SIG-M5 treated with dmso at 0.1 percent for 504 hours (cell line): Measurements from ENCODE around the gene ARIH2.
"Not testable (repeated sequence)": the region's sequence is repeated elsewhere in the genome, so short reads cannot be mapped to it uniquely, and the experiment has no call there.

Experiments used
- DNase-seq: peaks from one replicate; lab custom pipeline; 2025; ENCODE audit not compliant: unreplicated experiment; lab: John Stamatoyannopoulos, UW

ARIH2 gene

GRCh38 chr3:49001155-49001554, 82.5 kb downstream of the ARIH2 start:
- no peak for DNase-seq

- no peak for DNase-seq
These were observed 86.0 kb downstream of the ARIH2 start for GRCh38 chr3:49004352-49005302.

DNA sequence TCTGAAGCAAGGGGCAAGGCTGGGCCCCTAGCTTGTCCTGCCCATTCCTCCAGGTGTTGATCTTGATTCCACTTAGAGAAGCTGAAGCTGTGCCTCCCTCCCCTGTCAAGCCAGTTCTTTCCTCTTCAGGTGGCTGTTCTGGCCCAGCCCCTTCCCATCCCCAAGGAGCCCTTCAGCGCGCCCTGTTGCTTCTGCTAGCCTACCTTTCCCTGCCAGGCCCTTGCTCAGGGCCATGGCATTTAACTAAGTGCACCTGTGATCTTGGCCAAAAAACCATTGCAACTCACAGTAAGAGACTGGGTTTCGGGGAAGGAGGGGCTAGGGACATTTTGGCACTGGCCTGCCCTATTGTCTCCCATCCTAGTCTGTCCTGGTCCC, 86.7 kb downstream of the ARIH2 start:
- no peak for DNase-seq

- DNase-seq = no peak
These were observed 87.4 kb downstream of the ARIH2 start for GRCh38 chr3:49005998-49006397.

DNA sequence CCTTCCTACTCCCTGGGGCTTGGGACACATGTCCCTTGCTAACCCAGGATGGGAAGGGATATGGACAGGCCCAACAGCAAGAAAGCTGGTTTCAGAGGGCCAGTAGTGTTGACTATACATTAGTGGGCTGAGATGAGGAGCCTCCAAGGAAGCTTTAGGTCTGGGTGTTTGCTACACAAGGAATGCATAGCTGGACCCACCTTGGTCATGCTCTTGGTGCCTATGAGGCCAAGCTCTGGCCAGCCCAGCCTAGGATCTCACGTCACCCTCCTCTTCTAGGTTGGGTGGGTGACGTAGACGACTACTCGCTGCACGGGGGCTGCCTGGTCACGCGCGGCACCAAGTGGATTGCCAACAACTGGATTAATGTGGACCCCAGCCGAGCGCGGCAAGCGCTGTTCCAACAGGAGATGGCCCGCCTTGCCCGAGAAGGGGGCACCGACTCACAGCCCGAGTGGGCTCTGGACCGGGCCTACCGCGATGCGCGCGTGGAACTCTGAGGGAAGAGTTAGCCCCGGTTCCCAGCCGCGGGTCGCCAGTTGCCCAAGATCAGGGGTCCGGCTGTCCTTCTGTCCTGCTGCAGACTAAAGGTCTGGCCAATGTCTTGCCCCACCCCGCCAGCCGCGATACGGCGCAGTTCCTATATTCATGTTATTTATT, 87.9 kb downstream of the ARIH2 start:
- DNase-seq = no peak

DNA sequence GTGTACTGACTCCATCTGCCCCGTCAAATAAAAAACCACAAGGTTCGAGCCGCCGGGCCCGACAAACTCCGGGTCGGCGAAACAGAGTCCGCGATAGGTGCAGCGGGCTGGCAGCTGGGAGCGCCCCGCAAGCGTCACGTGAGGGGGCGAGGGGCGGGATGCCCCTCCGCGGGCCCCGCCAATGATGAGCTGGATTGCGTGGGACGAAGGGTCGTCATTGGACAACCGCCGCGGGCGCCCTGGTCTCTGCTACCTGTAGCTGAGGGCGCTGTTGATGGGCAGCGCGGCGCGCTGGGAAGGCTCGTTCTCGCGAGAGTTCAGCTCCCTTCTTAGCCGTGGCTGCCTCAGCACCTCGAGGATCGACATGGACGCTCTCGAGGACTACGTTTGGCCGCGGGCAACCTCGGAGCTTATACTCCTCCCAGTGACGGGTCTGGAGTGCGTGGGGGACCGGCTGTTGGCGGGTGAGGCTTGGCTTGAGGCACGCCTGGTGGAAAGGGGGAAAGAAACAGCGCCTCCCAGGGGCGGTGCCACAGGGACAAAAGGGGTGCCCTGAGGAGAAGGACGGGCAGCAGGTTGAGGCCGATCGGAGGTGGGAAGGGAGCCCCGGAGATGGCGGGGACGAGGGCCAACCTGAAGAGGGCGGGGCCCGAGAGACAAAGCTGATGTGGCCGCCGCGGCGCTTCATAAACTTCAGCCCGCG, 88.6 kb downstream of the ARIH2 start, which contains the start of gene WDR6:
TSS of gene WDR6 (plus strand) at position 324 of the 703 bp plus-strand sequence. CDS start at position 365, 41 bp downstream.
- DNase-seq = peak; percentile 98

DNA sequence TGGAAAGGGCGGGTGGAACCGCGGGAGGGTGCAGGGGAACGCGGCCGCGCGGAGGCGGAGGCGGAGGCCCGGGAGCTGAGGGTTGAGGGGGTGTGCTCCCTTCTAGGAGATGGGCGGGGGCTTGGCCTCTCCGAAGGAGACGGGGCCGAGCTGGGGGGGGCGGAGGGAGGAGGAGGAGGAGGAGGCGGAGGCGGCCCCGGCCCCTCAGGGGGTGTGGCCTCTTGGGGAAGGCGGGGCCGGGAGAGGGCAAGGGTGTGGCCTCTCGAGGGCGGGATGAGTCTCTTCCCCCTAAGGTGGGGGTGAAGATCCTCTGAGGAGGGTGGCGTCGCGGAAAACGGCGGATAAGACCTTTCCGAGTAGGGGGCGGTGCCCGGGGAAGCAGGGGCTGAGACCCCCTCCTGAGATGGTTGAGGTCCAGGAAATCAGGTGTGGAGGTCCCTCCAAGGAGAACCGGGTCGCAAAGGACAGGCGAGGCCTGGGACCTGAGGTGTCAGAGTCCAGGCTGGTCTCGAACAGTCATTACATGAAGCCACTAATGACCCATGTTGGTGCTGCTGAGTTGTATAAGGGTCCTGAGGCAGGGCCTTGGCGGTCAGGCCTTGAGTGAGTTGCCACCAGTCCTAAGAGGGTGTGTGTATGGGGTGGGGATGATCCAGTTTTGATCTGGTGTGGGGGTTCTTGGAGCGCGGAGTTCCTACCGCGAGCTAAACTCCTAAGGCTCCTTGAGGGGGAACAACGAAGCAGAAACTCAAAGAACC, 89.3 kb downstream of the ARIH2 start:
- DNase-seq = peak; percentile 89

DNA sequence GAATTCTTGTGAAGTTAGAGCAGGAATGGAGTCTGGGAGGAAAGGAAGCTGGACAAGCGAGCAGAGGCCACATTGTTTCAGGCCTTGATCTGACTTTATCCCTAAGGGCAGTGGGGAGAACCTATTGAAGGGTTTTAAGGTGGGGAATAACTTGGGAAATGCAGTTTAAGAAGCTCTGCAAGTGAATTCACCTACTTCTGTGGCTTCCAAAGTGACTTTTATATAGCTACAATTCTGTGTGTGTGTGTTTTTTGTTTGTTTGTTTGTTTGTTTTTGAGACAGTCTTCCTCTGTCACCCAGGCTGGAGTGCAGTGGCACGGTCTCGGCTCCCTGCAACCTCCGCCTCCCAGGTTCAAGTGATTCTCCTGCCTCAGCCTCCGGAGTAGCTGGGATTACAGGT, 90.0 kb downstream of the ARIH2 start:
- not testable (repeated sequence) for DNase-seq

- no peak for DNase-seq
These were observed 90.8 kb downstream of the ARIH2 start for GRCh38 chr3:49009396-49009795.

DNA sequence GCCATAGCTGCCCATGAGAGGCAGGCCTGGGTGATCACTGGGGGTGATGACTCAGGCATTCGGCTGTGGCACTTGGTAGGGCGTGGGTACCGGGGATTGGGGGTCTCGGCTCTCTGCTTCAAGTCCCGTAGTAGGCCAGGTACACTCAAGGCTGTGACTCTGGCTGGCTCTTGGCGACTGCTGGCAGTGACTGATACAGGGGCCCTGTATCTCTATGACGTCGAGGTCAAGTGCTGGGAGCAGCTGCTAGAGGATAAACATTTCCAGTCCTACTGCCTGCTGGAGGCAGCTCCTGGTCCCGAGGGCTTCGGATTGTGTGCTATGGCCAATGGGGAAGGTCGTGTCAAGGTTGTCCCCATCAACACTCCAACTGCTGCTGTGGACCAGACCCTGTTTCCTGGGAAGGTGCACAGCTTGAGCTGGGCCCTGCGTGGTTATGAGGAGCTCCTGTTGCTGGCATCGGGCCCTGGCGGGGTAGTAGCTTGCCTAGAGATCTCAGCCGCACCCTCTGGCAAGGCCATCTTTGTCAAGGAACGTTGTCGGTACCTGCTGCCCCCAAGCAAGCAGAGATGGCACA, 93.9 kb downstream of the ARIH2 start:
- no peak for DNase-seq

DNA sequence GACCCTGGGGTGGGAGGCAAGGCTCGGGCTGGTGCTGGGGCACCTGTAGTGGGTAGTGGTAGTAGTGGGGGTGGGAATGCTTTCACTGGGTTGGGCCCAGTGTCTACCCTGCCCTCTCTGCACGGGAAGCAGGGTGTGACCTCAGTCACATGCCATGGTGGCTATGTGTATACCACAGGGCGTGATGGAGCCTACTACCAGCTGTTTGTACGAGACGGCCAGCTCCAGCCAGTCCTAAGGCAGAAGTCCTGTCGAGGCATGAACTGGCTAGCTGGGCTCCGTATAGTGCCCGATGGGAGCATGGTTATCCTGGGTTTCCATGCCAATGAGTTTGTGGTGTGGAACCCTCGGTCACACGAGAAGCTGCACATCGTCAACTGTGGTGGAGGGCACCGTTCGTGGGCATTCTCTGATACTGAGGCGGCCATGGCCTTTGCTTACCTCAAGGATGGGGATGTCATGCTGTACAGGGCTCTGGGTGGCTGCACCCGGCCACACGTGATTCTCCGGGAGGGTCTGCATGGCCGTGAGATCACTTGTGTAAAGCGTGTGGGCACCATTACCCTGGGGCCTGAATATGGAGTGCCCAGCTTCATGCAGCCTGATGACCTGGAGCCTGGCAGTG, 94.6 kb downstream of the ARIH2 start:
- DNase-seq = no peak

DNA sequence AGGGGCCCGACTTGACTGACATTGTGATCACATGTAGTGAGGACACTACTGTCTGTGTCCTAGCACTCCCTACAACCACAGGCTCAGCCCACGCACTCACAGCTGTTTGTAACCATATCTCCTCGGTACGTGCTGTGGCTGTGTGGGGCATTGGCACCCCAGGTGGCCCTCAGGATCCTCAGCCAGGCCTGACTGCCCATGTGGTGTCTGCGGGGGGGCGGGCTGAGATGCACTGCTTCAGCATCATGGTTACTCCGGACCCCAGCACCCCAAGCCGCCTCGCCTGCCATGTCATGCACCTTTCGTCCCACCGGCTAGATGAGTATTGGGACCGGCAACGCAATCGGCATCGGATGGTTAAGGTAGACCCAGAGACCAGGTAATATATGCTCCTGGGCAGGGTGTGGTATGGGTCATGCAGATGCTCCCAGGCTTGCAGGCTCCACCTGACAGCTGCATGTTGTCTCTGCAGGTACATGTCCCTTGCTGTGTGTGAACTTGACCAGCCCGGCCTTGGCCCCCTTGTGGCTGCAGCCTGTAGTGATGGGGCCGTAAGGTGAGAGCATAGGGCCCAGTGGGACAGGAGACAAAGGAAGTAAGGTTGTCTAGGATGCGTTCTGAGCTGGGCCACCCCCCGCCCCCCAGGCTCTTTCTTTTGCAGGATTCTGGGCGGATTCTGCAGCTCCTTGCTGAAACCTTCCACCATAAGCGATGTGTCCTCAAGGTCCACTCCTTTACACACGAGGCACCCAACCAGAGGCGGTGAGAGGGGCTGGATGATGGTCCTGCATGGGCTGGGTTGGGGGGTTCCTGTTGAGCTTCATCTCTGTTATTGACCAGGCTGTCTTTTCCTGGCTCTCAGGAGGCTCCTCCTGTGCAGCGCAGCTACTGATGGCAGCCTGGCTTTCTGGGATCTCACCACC, 95.4 kb downstream of the ARIH2 start:
- peak; percentile 30 for DNase-seq

GRCh38 chr3:49015072-49015471, 96.4 kb downstream of the ARIH2 start:
- no peak for DNase-seq

- DNase-seq = no peak
These were observed 97.1 kb downstream of the ARIH2 start for GRCh38 chr3:49015765-49016164.

- DNase-seq = no peak
These were observed 98.0 kb downstream of the ARIH2 start for GRCh38 chr3:49016414-49017228.

GRCh38 chr3:49017229-49017970, 98.8 kb downstream of the ARIH2 start:
- DNase-seq = peak; percentile 47

- DNase-seq = peak; percentile 81
These were observed 99.5 kb downstream of the ARIH2 start, which contains the start of gene DALRD3 for GRCh38 chr3:49017971-49018706. TSS of gene DALRD3 (minus strand) at chr3:49018580. CDS start at chr3:49018564, 16 bp downstream.
